D721Med (cell line): ENCODE measurements around the gene FAM200B.
A peak's percentile ranks its signal among the peaks of the same experiment; 100 is the strongest.

Experiments
- DNase-seq: peaks from one replicate; pipeline ENCODE4 v3.0.0; 2011; ENCODE audit warnings: low spot score; ENCODE audit not compliant: insufficient read length
- FAIRE-seq: peaks from 2 replicates; lab custom pipeline; 2011; peaks lifted over from hg19 to GRCh38; lab: Jason Lieb, UNC
- TF ChIP-seq, protein P1 (sequence below): IDR thresholded peaks from 2 replicates; pipeline ENCODE4 v1.5.1; 2012; ENCODE audit warnings: mild to moderate bottlenecking, control low read depth; ENCODE audit not compliant: insufficient read depth; ENCODE audit errors: missing control alignments

Gene FAM200B

GRCh38 chr4:15668566-15669435 is 12.8 kb upstream of the FAM200B start:
- TF ChIP-seq, protein P1, sequence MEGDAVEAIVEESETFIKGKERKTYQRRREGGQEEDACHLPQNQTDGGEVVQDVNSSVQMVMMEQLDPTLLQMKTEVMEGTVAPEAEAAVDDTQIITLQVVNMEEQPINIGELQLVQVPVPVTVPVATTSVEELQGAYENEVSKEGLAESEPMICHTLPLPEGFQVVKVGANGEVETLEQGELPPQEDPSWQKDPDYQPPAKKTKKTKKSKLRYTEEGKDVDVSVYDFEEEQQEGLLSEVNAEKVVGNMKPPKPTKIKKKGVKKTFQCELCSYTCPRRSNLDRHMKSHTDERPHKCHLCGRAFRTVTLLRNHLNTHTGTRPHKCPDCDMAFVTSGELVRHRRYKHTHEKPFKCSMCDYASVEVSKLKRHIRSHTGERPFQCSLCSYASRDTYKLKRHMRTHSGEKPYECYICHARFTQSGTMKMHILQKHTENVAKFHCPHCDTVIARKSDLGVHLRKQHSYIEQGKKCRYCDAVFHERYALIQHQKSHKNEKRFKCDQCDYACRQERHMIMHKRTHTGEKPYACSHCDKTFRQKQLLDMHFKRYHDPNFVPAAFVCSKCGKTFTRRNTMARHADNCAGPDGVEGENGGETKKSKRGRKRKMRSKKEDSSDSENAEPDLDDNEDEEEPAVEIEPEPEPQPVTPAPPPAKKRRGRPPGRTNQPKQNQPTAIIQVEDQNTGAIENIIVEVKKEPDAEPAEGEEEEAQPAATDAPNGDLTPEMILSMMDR = no peak
- peak; percentile 70 for FAIRE-seq
- DNase-seq = no peak

DNA sequence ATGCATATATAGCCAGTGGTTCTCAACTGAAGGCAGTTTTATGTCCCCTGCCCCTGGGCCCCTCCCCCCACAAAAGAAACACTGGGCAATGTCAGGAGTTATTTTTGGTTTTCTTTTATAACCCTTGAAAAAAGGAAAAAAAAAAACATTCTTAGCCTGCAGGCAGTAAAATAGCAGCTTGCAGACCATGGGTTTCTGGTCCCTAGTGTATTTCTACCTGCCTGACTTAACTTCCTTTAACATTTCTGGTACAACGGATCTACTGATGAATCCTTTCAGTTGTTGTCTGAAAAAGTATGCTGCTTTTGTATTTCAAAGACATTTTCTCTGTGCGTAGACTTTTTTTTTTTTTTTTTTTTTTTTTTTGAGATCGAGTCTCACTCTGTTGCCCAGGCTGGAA is 11.1 kb upstream of the FAM200B start:
- FAIRE-seq = no peak
- TF ChIP-seq, protein P1 = no peak
- DNase-seq = no peak

GRCh38 chr4:15672101-15672500 is 9.5 kb upstream of the FAM200B start:
- TF ChIP-seq, protein P1 = no peak
- FAIRE-seq = peak; percentile 35
- no peak for DNase-seq

DNA sequence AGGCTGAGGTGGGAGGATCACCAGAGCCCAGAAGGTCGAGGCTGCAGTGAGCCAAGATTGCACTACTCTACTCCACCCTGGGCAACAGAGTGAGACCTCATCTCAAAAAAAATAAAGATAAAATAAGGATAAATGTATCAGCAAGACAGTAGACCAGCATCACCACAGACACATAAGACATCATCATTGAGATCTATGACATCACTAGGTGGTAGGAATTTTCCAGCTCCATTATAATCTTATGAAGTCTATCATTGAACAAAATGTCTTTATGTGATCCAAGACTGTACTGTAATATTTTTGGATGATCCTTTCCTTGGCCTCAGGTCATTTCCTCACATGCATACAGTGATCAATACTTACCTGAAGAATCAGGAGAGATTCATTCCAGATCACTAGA is 8.3 kb upstream of the FAM200B start:
- TF ChIP-seq, protein P1 = no peak
- no peak for DNase-seq
- FAIRE-seq = no peak

- no peak for FAIRE-seq
- no peak for DNase-seq
- TF ChIP-seq, protein P1 = no peak
Measured at GRCh38 chr4:15674046-15674445, 7.6 kb upstream of the FAM200B start.

DNA sequence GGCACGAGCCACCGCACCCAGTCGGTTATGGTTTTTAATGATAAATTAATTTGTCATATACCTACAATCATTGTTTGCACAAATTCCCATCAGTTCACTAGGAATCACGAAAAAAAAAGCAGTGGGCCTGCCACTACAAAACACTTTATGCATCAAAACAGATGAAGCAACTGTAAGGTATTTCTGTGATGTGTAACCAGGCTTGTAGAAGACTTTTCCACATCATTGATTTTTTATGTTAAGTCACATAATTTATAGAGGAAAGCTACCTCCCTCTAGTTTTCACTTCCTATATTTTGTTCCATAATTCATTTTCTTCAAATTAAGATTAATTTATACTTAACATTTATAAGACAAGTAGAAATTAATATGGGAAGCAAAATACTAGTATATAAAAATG is 6.7 kb upstream of the FAM200B start:
- no peak for FAIRE-seq
- TF ChIP-seq, protein P1 = no peak
- DNase-seq = no peak

DNA sequence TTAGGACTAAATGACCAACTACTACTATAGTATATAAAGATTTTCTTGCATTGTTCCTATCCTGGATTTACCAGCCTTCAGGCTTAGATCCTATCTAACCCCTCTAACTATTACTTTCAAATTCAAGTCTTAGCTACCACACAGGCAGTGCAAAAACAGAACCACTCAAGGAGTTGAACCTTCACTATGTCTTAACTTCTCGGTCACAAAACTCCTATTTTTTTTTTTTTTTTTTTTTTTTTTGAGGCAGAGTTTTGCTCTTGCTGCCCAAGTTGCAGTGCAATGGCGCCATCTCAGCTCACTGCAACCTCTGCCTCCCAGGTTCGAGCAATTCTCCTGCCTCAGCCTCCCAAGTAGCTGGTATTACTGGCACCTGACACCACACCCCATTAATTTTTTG is 6.3 kb upstream of the FAM200B start:
- DNase-seq = no peak
- no peak for FAIRE-seq
- TF ChIP-seq, protein P1 = no peak
